Esophagus squamous epithelium (tissue), 5 donors: ENCODE data around the gene IP6K3. TPM values are rescaled to one million over a fixed set of nuclear protein-coding genes. Genes with fewer than 3 reads are reported as not detected.

Source experiments
- DNase-seq: peaks from one replicate; lab custom pipeline; 2025; lab: John Stamatoyannopoulos, UW
- H3K27ac ChIP-seq, 4 donors: fragments of 200-600 bp; sonication (generic); one replicate each; pipeline ENCODE4 v1.5.1; 2016 to 2019; ENCODE audit warnings: mild to moderate bottlenecking in 1 of 4
- H3K27me3 ChIP-seq, 4 donors: fragments of 200-600 bp; sonication (generic); 1 replicate in 3 of 4; 2 replicates in 1 of 4; pipeline versions ENCODE4 v1.5.1 to v1.6.0; 2017 to 2021; ENCODE audit warnings: antibody characterized with exemption in 1 of 4
- H3K36me3 ChIP-seq, 3 donors: fragments of 200-600 bp; sonication (generic); one replicate each; pipeline ENCODE4 v1.5.1; 2016 to 2019
- H3K4me1 ChIP-seq, 3 donors: fragments of 200-600 bp; sonication (generic); one replicate each; pipeline ENCODE4 v1.5.1; 2017 to 2019
- H3K4me3 ChIP-seq, 4 donors: fragments of 200-600 bp; sonication (generic); 1 replicate in 3 of 4; 2 replicates in 1 of 4; pipeline ENCODE4 v1.5.1; 2016 to 2019; ENCODE audit warnings: mild to moderate bottlenecking in 2 of 4, moderate library complexity in 1 of 4
- H3K9me3 ChIP-seq, 3 donors: fragments of 200-600 bp; sonication (generic); one replicate each; pipeline ENCODE4 v1.5.1; 2016 to 2019
- CTCF ChIP-seq, 6 experiments: fragments of 450-650 bp in 4 of 6; fragments of 200-600 bp in 2 of 6; sonication (generic) in 2 of 6; IDR thresholded peaks; one replicate each; pipeline ENCODE4 v1.5.1; 2016 to 2019; ENCODE audit warnings: antibody characterized with exemption in 6 of 6, mild to moderate bottlenecking in 4 of 6, moderate library complexity in 4 of 6
- POLR2A ChIP-seq, 4 donors: fragments of 450-650 bp; IDR thresholded peaks; one replicate each; pipeline ENCODE4 v1.6.1; 2017; ENCODE audit warnings: antibody characterized with exemption in 4 of 4, mild to moderate bottlenecking in 4 of 4, moderate library complexity in 3 of 4
- WGBS, 2 donors: methylation state at CpG; one replicate each; pipeline ENCODE4 v1.1.5; 2018; 5-methylcytosine and 5-hydroxymethylcytosine counted together
- intact Hi-C: fragments of 100-400 bp; cut with DNase I; formaldehyde crosslinking; loops from one replicate; pipeline ENCODE4 v1.15.0; 2022
- total RNA-seq, 4 donors: library from RNA; depleted of rRNA; stranded (reverse); fragments of >200 nt; gene quantifications; one replicate each; pipeline ENCODE4 v1.1.0, GENCODE V29; 2016
- donor health status: DM: yes; HTN: yes; CAD: no.

IP6K3 gene
- total RNA-seq, 4 donors from 2014 or later, result 0.75 to 5.5 (median 1.7) TPM; not detected in 1

GRCh38 chr6:33764036-33764435 is 17.3 kb upstream of the IP6K3 start:
- Histone ChIP-seq H3K4me3 (no peak overlapping the region), H3K9me3 (no peaks in the 10 kb centered on the region), H3K4me1 (peaks cover 0 to 28% (median 5%) of the 10 kb centered on the region in 3 donors), H3K27me3 (no peaks in the 10 kb centered on the region), H3K36me3 (no peaks in the 10 kb centered on the region), H3K27ac (no peak overlapping the region)
- TF ChIP-seq POLR2A (IDR thresholded peaks at IDR 0.05) (no peak), CTCF (IDR thresholded peaks at IDR 0.05) (no peak)
- 94% methylated on average over 2 of the region's 2 CpGs; no CpG with 5 or more reads in 1 of the 2 donors for WGBS, 2 donors
- intact Hi-C loops, result loop anchor here (10.0 kb wide), 1 partner anchor 391 kb away; no protein-coding TSS in a partner anchor
- DNase-seq, result no peak

DNA sequence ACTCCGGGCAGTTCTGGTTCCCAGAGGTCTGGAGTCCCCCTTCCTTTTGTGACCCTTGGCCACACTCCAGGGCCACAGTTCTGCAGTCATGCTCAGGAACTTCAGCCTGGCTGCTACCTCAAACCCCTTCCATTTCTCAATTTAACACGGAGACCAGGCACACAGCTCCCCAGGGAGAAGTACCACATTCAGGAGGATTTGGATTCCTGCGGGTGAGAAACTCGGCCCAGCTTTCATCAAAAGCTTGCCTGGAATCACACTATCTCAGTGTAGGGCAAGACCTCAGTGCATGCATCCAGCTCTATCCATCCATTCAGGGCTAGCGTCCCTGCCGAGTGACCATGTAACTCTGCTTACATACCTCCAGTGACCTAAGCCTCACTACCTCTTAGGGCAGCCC is 16.8 kb upstream of the IP6K3 start:
- intact Hi-C loops, result loop anchor here (10.0 kb wide), 1 partner anchor 391 kb away; no protein-coding TSS in a partner anchor

GRCh38 chr6:33762713-33763112 is 16.0 kb upstream of the IP6K3 start:
- intact Hi-C loops, result loop anchor here (10.0 kb wide), 1 partner anchor 392 kb away; no protein-coding TSS in a partner anchor
- no peak for TF ChIP-seq CTCF (IDR thresholded peaks at IDR 0.05)
- no peak for TF ChIP-seq POLR2A (IDR thresholded peaks at IDR 0.05)
- DNase-seq, result no peak
- Histone ChIP-seq H3K4me1 (peaks cover 0 to 27% (median 0%) of the 10 kb centered on the region in 3 donors), H3K27me3 (no peaks in the 10 kb centered on the region), H3K27ac (no peak overlapping the region), H3K4me3 (no peak overlapping the region), H3K36me3 (no peaks in the 10 kb centered on the region), H3K9me3 (no peaks in the 10 kb centered on the region)
- WGBS, 2 donors, result 77 to 88% methylated on average over 4 of the region's 4 CpGs

More for the DNA sequence above, 16.8 kb upstream of the IP6K3 start:
- Histone ChIP-seq H3K9me3 (no peaks in the 10 kb centered on the region), H3K4me3 (no peak overlapping the region), H3K36me3 (no peaks in the 10 kb centered on the region), H3K27me3 (no peaks in the 10 kb centered on the region), H3K4me1 (peaks cover 0 to 29% (median 1%) of the 10 kb centered on the region in 3 donors), H3K27ac (no peak overlapping the region)
- 49 to 63% methylated on average over 4 to 5 of the region's 6 CpGs for WGBS, 2 donors
- no peak for DNase-seq
- TF ChIP-seq POLR2A (IDR thresholded peaks at IDR 0.05) (no peak), CTCF (IDR thresholded peaks at IDR 0.05) (no peak)

DNA sequence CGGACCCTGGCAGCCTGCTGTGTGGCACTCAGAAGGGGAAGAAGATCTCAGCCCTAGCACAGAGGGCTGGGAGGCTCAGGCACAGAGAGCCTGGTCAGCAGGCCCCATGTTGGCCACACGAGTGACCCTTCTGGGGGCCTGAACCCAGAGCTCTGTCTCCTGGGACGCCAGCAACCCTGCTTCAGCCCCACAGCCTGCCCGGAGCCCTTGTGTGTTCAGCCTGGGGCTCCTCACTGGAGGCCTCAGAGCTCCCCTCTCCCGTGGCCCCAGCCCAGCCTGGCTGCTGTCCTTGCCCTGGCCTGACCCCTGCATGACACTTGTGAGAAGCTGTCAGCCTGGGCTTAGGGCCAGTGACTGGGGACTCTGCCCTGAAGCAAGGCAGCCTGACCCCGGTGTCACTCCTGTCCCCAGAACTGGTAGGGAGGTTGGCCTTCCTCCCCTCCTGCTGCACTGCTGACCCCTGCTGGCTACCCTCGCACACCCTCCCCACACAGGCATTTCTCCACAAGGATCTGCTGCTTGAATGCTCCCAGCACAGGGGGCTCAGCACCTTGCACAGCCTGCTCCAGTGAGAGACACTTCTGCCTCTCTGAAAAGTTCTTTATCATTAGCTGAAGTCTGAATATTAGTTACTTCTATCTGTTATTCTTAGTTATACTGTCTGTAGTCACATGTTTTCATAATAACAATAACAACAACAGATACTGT is 15.4 kb upstream of the IP6K3 start:
- Histone ChIP-seq H3K27me3 (no peaks in the 10 kb centered on the region), H3K4me3 (no peak overlapping the region), H3K9me3 (no peaks in the 10 kb centered on the region), H3K36me3 (no peaks in the 10 kb centered on the region), H3K27ac (peak overlapping the region in 2 of 4 donors; percentile 0 to 33), H3K4me1 (peaks cover 0 to 27% (median 0%) of the 10 kb centered on the region in 3 donors)
- 31 to 53% methylated on average over 2 to 3 of the region's 7 CpGs for WGBS, 2 donors
- intact Hi-C loops, result loop anchor here (10.0 kb wide), 1 partner anchor 393 kb away; no protein-coding TSS in a partner anchor
- no peak for DNase-seq
- TF ChIP-seq POLR2A (IDR thresholded peaks at IDR 0.05) (no peak), CTCF (IDR thresholded peaks at IDR 0.05) (peak in 5 of 6 experiments; percentile 44 to 71 (median 58))

DNA sequence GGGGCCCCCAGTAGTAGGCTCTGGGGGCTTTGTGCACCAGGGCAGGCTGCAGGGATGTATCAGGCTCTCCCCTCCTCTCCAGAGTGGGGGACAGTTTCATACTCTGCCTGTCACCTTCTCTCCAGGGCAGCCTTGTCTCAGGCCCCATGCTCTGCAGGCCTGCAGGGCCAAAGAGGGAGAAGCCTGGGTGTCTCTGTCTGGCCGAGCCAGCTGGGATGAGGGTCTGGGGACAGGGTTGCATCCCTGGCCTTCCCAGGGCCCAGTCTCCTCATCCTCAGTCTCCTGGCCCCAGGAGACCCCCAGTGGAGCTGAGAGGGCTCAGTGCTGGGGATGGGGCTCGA is 14.8 kb upstream of the IP6K3 start:
- DNase-seq, result no peak
- WGBS, 2 donors, result 80% methylated on average over 2 of the region's 2 CpGs; no CpG with 5 or more reads in 1 of the 2 donors
- H3K36me3 ChIP-seq, result no peaks in the 10 kb centered on the region
- H3K4me3 ChIP-seq, result no peak overlapping the region
- intact Hi-C loops, result loop anchor here (10.0 kb wide), 1 partner anchor 393 kb away; no protein-coding TSS in a partner anchor
- H3K9me3 ChIP-seq, result no peaks in the 10 kb centered on the region
- H3K27me3 ChIP-seq, result no peaks in the 10 kb centered on the region
- peaks cover 0 to 27% (median 0%) of the 10 kb centered on the region in 3 donors for H3K4me1 ChIP-seq
- H3K27ac ChIP-seq, result peak overlapping the region in 2 of 4 donors; percentile 0 to 33
- TF ChIP-seq POLR2A (IDR thresholded peaks at IDR 0.05), result no peak
- TF ChIP-seq CTCF (IDR thresholded peaks at IDR 0.05), result no peak
